Neural cell (in vitro differentiated cells): ENCODE results near the gene SLC12A7. TPM values are rescaled to one million over a fixed set of nuclear protein-coding genes. Genes with fewer than 3 reads are reported as not detected.

Experiments
- H2AFZ ChIP-seq: fragments of 200-600, 300-800 bp; sonication (generic), shearing (Covaris generic); 2 replicates; pipeline ENCODE4 v1.6.0; 2014; ENCODE audit warnings: low read depth, mild to moderate bottlenecking, antibody characterized with exemption, low read length, moderate library complexity
- H3F3A ChIP-seq: fragments of 200-600 bp; shearing (Covaris generic); 2 replicates; pipeline ENCODE4 v1.6.1; 2016; ENCODE audit warnings: mild to moderate bottlenecking, moderate library complexity, mixed read lengths, antibody characterized with exemption, low read length; ENCODE audit not compliant: insufficient read depth, poor library complexity, severe bottlenecking
- H3K27ac ChIP-seq: fragments of 200-600, 300-800 bp; sonication (generic), shearing (Covaris generic); 2 replicates; pipeline ENCODE4 v1.5.1; 2014; ENCODE audit warnings: mild to moderate bottlenecking, low read length, moderate library complexity
- H3K27me3 ChIP-seq: fragments of 300-800, 200-600 bp; sonication (generic), shearing (Covaris generic); 2 replicates; pipeline ENCODE4 v1.6.0; 2014; ENCODE audit warnings: mild to moderate bottlenecking, low read depth, low read length, moderate library complexity; ENCODE audit not compliant: insufficient read depth
- H3K36me3 ChIP-seq: fragments of 300-800, 200-600 bp; sonication (generic), shearing (Covaris generic); 2 replicates; pipeline ENCODE4 v1.5.1; 2014; ENCODE audit warnings: mild to moderate bottlenecking, antibody characterized with exemption, low read length, moderate library complexity; ENCODE audit not compliant: insufficient read depth
- H3K4me2 ChIP-seq: fragments of 300-800, 200-600 bp; sonication (generic), shearing (Covaris generic); 2 replicates; pipeline ENCODE4 v1.6.0; 2014; ENCODE audit warnings: mild to moderate bottlenecking, low read length
- H3K4me3 ChIP-seq: fragments of 300-800, 200-600 bp; sonication (generic), shearing (Covaris generic); 2 replicates; pipeline ENCODE4 v1.5.1; 2014; ENCODE audit warnings: mild to moderate bottlenecking, low read length, moderate library complexity
- H3K79me2 ChIP-seq: fragments of 200-600 bp; shearing (Covaris generic); replicated peaks from 2 replicates; pipeline ENCODE4 v1.6.0; 2014; ENCODE audit warnings: mild to moderate bottlenecking, low read length, moderate library complexity; ENCODE audit not compliant: insufficient read depth
- H3K9ac ChIP-seq: fragments of 300-800, 200-600 bp; sonication (generic), shearing (Covaris generic); 2 replicates; pipeline ENCODE4 v1.6.1; 2016; ENCODE audit warnings: mild to moderate bottlenecking, low read length, mixed read lengths
- H3K9me2 ChIP-seq: fragments of 200-600 bp; shearing (Covaris generic); 2 replicates; pipeline ENCODE4 v1.6.1; 2016; ENCODE audit warnings: mild to moderate bottlenecking, low read length, mixed read lengths; ENCODE audit not compliant: insufficient read depth
- H3K9me3 ChIP-seq: fragments of 200-600, 300-800 bp; sonication (generic), shearing (Covaris generic); 2 replicates; pipeline ENCODE4 v1.6.1; 2016; ENCODE audit warnings: mild to moderate bottlenecking, mixed run types, low read length, moderate library complexity, mixed read lengths
- H4K20me1 ChIP-seq: fragments of 200-600 bp; shearing (Covaris generic); 2 replicates; pipeline ENCODE4 v1.6.1; 2016; ENCODE audit warnings: mild to moderate bottlenecking, mixed run types; ENCODE audit not compliant: insufficient read depth
- CTCF ChIP-seq: fragments of 450-650 bp; IDR thresholded peaks from 2 replicates; pipeline ENCODE4 v1.5.1; 2014; ENCODE audit warnings: antibody characterized with exemption, mild to moderate bottlenecking, moderate library complexity; ENCODE audit not compliant: poor library complexity, severe bottlenecking
- EP300 ChIP-seq: fragments of 450-650 bp; conservative IDR thresholded peaks from 2 replicates; pipeline ENCODE4 v1.6.1; 2014; ENCODE audit warnings: antibody characterized with exemption, mild to moderate bottlenecking, moderate library complexity; ENCODE audit not compliant: poor library complexity, severe bottlenecking
- EZH2 ChIP-seq: fragments of 200-600, 300-800 bp; shearing (Covaris generic), sonication (generic); IDR thresholded peaks from 2 replicates; pipeline ENCODE4 v1.6.1; 2014; ENCODE audit warnings: antibody characterized with exemption, low read length, borderline replicate concordance, mild to moderate bottlenecking; ENCODE audit not compliant: insufficient read depth, poor library complexity, severe bottlenecking
- MXI1 ChIP-seq: fragments of 450-650 bp; conservative IDR thresholded peaks from 2 replicates; pipeline ENCODE4 v1.6.1; 2014; ENCODE audit warnings: antibody characterized with exemption, mild to moderate bottlenecking; ENCODE audit not compliant: poor library complexity, severe bottlenecking
- POLR2AphosphoS5 ChIP-seq: IDR thresholded peaks from 2 replicates; pipeline ENCODE4 v1.6.1; 2012
- RAD21 ChIP-seq: fragments of 450-650 bp; conservative IDR thresholded peaks from 2 replicates; pipeline ENCODE4 v1.6.1; 2014; ENCODE audit warnings: antibody characterized with exemption, mild to moderate bottlenecking, moderate library complexity
- REST ChIP-seq: IDR thresholded peaks from 2 replicates; pipeline ENCODE4 v1.6.1; 2012; ENCODE audit warnings: borderline replicate concordance
- SMC3 ChIP-seq: fragments of 450-650 bp; conservative IDR thresholded peaks from 2 replicates; pipeline ENCODE4 v1.6.1; 2014; ENCODE audit warnings: antibody characterized with exemption, mild to moderate bottlenecking, moderate library complexity; ENCODE audit not compliant: poor library complexity
- TAF1 ChIP-seq: IDR thresholded peaks from 2 replicates; pipeline ENCODE4 v1.6.1; 2012; ENCODE audit warnings: low read depth
- polyA plus RNA-seq: library from polyadenylated mRNA; depleted of rRNA; stranded (reverse); fragments of >200 nt; gene quantifications from 2 replicates; pipeline ENCODE4 v1.2.3, GENCODE V29; 2014

Gene SLC12A7
- polyA plus RNA-seq, 1 donor from 2014 or later = 4.5 TPM

GRCh38 chr5:1076406-1076805 is 35.5 kb downstream of the SLC12A7 start:
- no peak overlapping the region for H3K27ac ChIP-seq
- H3K9me2 ChIP-seq = no peaks in the 10 kb centered on the region
- no peak overlapping the region for H3K4me3 ChIP-seq
- H4K20me1 ChIP-seq = no peaks in the 10 kb centered on the region
- H3F3A ChIP-seq = no peaks in the 10 kb centered on the region
- H3K9me3 ChIP-seq = no peaks in the 10 kb centered on the region
- H3K4me2 ChIP-seq = no peak overlapping the region
- no peak for TF ChIP-seq SMC3
- no peak for TF ChIP-seq EZH2
- no peak for TF ChIP-seq TAF1
- no peak for TF ChIP-seq CTCF
- no peak for TF ChIP-seq RAD21
- no peak for TF ChIP-seq EP300
- no peak for TF ChIP-seq MXI1
- TF ChIP-seq REST = no peak
- TF ChIP-seq POLR2AphosphoS5 = no peak
- no peak overlapping the region for H2AFZ ChIP-seq
- no peak overlapping the region for H3K9ac ChIP-seq
- H3K79me2 ChIP-seq = no peaks in the 10 kb centered on the region
- no peaks in the 10 kb centered on the region for H3K27me3 ChIP-seq
- no peaks in the 10 kb centered on the region for H3K36me3 ChIP-seq

- Histone ChIP-seq H3K27me3 (no peaks in the 10 kb centered on the region), H3K9me2 (no peaks in the 10 kb centered on the region), H3K4me2 (no peak overlapping the region), H3K4me3 (no peak overlapping the region), H3K27ac (no peak overlapping the region), H2AFZ (no peak overlapping the region), H3K79me2 (no peaks in the 10 kb centered on the region), H3F3A (no peaks in the 10 kb centered on the region), H3K36me3 (no peaks in the 10 kb centered on the region), H3K9me3 (no peaks in the 10 kb centered on the region), H4K20me1 (no peaks in the 10 kb centered on the region), H3K9ac (no peak overlapping the region)
- TF ChIP-seq CTCF (no peak), EP300 (no peak), POLR2AphosphoS5 (no peak), RAD21 (no peak), EZH2 (no peak), MXI1 (no peak), REST (no peak), TAF1 (no peak), SMC3 (no peak)
These were observed 35.9 kb downstream of the SLC12A7 start for GRCh38 chr5:1075931-1076330.
